HFFc6 (cell line): ENCODE results near the gene NIT1. TPM values are rescaled to one million over a fixed set of nuclear protein-coding genes. Genes with fewer than 3 reads are reported as not detected.

Source experiments
- DNase-seq: peaks from one replicate; pipeline ENCODE4 v3.0.0-alpha.2; 2018
- H3K27ac Mint-ChIP-seq: 2 replicates; pipeline ENCODE4 v1.8.0; 2020; ENCODE audit warnings: mild to moderate bottlenecking, mixed read lengths
- H3K27me3 Mint-ChIP-seq: 2 replicates; pipeline ENCODE4 v1.8.0; 2021; ENCODE audit warnings: mild to moderate bottlenecking, moderate library complexity, mixed read lengths; ENCODE audit not compliant: insufficient read depth
- H3K36me3 Mint-ChIP-seq: 2 replicates; pipeline ENCODE4 v1.8.0; 2021; ENCODE audit warnings: low read depth, mixed read lengths
- H3K4me1 Mint-ChIP-seq: 2 replicates; pipeline ENCODE4 v1.8.0; 2020; ENCODE audit warnings: low read depth, mixed read lengths
- H3K4me3 Mint-ChIP-seq: 2 replicates; pipeline ENCODE4 v1.8.0; 2020; ENCODE audit warnings: mild to moderate bottlenecking, moderate library complexity, mixed read lengths
- H3K9me3 Mint-ChIP-seq: 2 replicates; pipeline ENCODE4 v1.8.0; 2020; ENCODE audit warnings: mild to moderate bottlenecking, mixed read lengths
- CTCF ChIP-seq: fragments of 200-600 bp; sonication (generic); IDR thresholded peaks from 2 replicates; pipeline ENCODE4 v1.5.0; 2021; ENCODE audit warnings: antibody characterized with exemption, mild to moderate bottlenecking
- total RNA-seq, 6 experiments: library from RNA; stranded (reverse); fragmentation: NEBNext Ultra II Directional; extraction: Animal tissue kit (Norgen Biotek cat#: 25700); gene quantifications; 2 replicates in 1 of 6; 3 replicates in 5 of 6; pipeline ENCODE4 v1.2.3, GENCODE V29; 2021

The NIT1 gene
- total RNA-seq, 6 experiments from 2014 or later, result 26.2 to 35.1 (median 32.5) TPM

GRCh38 chr1:161091093-161091492 lies 26.8 kb upstream of the NIT1 start:
- H3K4me1 Mint-ChIP-seq, result peaks cover 43% of the 10 kb centered on the region
- H3K9me3 Mint-ChIP-seq, result no peaks in the 10 kb centered on the region
- H3K36me3 Mint-ChIP-seq, result no peaks in the 10 kb centered on the region
- no peak for DNase-seq
- H3K4me3 Mint-ChIP-seq, result no peak overlapping the region
- H3K27ac Mint-ChIP-seq, result no peak overlapping the region
- no peak for TF ChIP-seq CTCF
- peaks cover 2% of the 10 kb centered on the region; the same call in 1 of the 2 replicates for H3K27me3 Mint-ChIP-seq

- Mint-ChIP-seq H3K27me3 (peaks cover 2% of the 10 kb centered on the region; the same call in 1 of the 2 replicates), H3K36me3 (no peaks in the 10 kb centered on the region), H3K27ac (no peak overlapping the region), H3K9me3 (no peaks in the 10 kb centered on the region), H3K4me1 (peaks cover 49% of the 10 kb centered on the region), H3K4me3 (no peak overlapping the region)
- DNase-seq, result no peak
- no peak for TF ChIP-seq CTCF
Observed at GRCh38 chr1:161091796-161092507, 26.0 kb upstream of the NIT1 start.

GRCh38 chr1:161092621-161093028 lies 25.3 kb upstream of the NIT1 start:
- Mint-ChIP-seq H3K9me3 (no peaks in the 10 kb centered on the region), H3K27ac (0 out of 2 replicates have a peak overlapping the region, but pooled peaks have one; percentile 3), H3K4me1 (peaks cover 51% of the 10 kb centered on the region), H3K36me3 (no peaks in the 10 kb centered on the region), H3K4me3 (0 out of 2 replicates have a peak overlapping the region, but pooled peaks have one; percentile 18), H3K27me3 (peaks cover 4% of the 10 kb centered on the region)
- no peak for TF ChIP-seq CTCF
- no peak for DNase-seq

GRCh38 chr1:161094481-161094880 lies 23.4 kb upstream of the NIT1 start:
- H3K27me3 Mint-ChIP-seq, result peaks cover 9% of the 10 kb centered on the region
- H3K27ac Mint-ChIP-seq, result no peak overlapping the region
- no peaks in the 10 kb centered on the region for H3K36me3 Mint-ChIP-seq
- no peak for TF ChIP-seq CTCF
- H3K4me3 Mint-ChIP-seq, result no peak overlapping the region
- peaks cover 49% of the 10 kb centered on the region for H3K4me1 Mint-ChIP-seq
- no peak for DNase-seq
- H3K9me3 Mint-ChIP-seq, result no peaks in the 10 kb centered on the region

GRCh38 chr1:161095230-161095629 lies 22.7 kb upstream of the NIT1 start:
- TF ChIP-seq CTCF, result no peak
- Mint-ChIP-seq H3K9me3 (no peaks in the 10 kb centered on the region), H3K36me3 (peaks cover 4% of the 10 kb centered on the region; the same call in 1 of the 2 replicates), H3K4me1 (peaks cover 49% of the 10 kb centered on the region), H3K27ac (no peak overlapping the region), H3K27me3 (peaks cover 11% of the 10 kb centered on the region), H3K4me3 (no peak overlapping the region)
- no peak for DNase-seq
